Activated T-cell treated with anti-CD3 and anti-CD28 coated beads for 48 hours (primary cell): ENCODE results near the gene UNC5C.

Experiments
- DNase-seq: peaks from one replicate; pipeline ENCODE4 v3.0.0-alpha.2; 2020; ENCODE audit warnings: low read depth

The UNC5C gene

GRCh38 chr4:95124906-95125504 lies 423.8 kb downstream of the UNC5C start:
- DNase-seq = no peak

DNA sequence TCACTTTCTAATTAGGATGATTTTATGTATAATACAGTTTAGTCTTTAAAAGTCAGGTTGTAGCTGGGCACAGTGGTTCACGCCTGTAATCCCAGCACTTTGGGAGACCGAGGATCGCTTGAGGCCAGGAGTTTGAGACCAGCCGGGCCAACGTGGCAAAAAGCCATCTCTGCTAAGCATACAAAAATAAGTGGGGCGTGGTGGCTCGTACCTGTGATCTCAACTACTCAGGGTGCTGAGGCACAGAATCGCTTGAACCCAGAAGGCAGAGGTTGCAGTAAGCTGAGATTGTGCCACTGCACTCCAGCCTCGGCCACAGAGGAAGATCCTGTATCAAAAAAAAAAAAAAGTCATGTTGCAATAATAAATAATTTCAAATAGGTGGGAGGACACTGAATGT lies 426.8 kb downstream of the UNC5C start:
- DNase-seq = no peak

GRCh38 chr4:95120456-95120855 lies 428.3 kb downstream of the UNC5C start:
- no peak for DNase-seq

DNA sequence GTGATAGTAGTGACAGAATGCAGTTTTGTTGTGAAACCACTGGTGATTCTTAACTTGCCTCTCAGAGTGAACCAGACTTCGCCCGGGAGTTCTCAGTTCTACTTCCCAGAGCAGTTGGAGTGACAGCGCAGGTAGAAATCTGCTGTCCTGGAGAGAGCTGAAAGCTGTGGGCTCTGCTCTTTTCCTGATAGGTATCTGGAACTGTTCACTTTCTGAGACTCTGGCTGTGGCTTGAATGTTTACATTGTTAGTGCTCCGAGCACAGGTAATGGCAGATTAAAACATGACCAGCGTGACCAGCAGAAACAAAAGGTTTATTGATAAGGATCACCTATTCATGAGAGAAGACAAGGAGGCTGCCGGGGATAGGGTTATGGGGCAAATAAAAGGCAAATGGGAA lies 430.3 kb downstream of the UNC5C start:
- DNase-seq = no peak

DNA sequence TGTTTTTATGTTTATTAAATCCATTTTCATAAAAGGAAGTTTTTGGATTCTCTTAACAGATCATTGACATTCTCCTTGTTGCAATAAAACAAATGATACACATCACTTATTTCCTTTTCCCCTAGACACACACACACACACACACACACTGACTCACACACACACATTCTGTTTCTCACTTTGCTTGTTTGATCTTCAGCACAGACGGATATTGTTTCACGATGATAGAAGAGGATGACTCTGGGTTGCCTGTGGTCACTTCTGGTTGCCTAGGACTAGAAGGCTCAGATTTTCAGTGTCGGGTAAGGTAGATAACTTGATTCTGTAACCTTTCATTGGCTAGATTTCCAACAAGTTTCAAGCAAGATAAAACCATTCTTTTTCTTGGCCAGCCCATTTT lies 434.3 kb downstream of the UNC5C start:
- no peak for DNase-seq
